ENCODE data around the gene TBK1.

GRCh38 chr12:64403707-64404469, 48.0 kb upstream of the TBK1 start, which contains the start of gene XPOT:
- TF ChIP-seq CTCF (IDR thresholded peaks at IDR 0.05): no peak
- TF ChIP-seq POLR2AphosphoS5 (IDR thresholded peaks at IDR 0.05; ENCODE audit: low read depth, low read length): peak; percentile 97
- TF ChIP-seq REST (IDR thresholded peaks at IDR 0.05; ENCODE audit: insufficient read depth in 1 of 2, low read depth in 2 of 2, low read length in 1 of 2): 0 out of 4 replicates have a peak, but pooled peaks of 1 of the 2 experiments have one; percentile 28
- TF ChIP-seq TCF7L2 (IDR thresholded peaks at IDR 0.05; ENCODE audit: low read depth, low read length): no peak
- TF ChIP-seq SIN3A (IDR thresholded peaks at IDR 0.05; ENCODE audit: borderline replicate concordance, insufficient read depth, low read depth, low read length): no peak

Data from Panc1 (cell line).